ENCODE results near the gene RELT. TPM values are rescaled to one million over a fixed set of nuclear protein-coding genes. Genes with fewer than 3 reads are reported as not detected.

Gene RELT
- total and polyA plus RNA-seq, 2 of the 13 experiments (the other 11 are each of a cell fraction or from before 2014, with no cell fraction given), result 2.5 to 4.7 TPM

DNA sequence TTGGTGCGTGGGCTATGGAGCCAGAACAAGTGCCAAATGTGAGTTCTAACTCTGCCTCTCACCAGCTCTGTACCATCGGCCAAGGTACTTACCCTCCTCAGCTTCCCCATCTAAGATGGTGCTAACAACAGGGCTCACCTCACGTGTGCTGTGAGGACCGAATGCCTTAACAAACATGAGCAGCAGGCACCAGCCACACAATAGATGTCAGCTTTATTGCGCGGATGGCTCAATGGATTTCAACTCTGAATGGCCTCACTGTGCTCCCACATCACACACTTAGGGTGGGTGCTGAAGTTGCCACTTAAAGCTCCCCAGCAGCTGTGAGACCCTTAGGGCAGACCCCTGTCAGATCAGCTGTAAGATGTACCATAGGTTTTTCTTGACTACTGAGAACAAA, 24.1 kb downstream of the RELT start (continued):
- TF ChIP-seq, protein P1, sequence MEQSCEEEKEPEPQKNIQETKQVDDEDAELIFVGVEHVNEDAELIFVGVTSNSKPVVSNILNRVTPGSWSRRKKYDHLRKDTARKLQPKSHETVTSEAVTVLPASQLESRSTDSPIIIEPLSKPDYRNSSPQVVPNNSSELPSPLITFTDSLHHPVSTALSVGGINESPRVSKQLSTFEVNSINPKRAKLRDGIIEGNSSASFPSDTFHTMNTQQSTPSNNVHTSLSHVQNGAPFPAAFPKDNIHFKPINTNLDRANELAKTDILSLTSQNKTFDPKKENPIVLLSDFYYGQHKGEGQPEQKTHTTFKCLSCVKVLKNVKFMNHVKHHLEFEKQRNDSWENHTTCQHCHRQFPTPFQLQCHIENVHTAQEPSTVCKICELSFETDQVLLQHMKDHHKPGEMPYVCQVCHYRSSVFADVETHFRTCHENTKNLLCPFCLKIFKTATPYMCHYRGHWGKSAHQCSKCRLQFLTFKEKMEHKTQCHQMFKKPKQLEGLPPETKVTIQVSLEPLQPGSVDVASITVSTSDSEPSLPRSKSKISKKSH (CRISPR knock-in tag; IDR thresholded peaks at IDR 0.05; ENCODE audit: borderline replicate concordance), result no peak
- TF ChIP-seq ZNF264 (CRISPR knock-in tag; IDR thresholded peaks at IDR 0.05) (no peak), ZNF775 (CRISPR knock-in tag; IDR thresholded peaks at IDR 0.05; ENCODE audit: borderline replicate concordance) (no peak), CHD4 (IDR thresholded peaks at IDR 0.05; ENCODE audit: borderline replicate concordance, low read length) (no peak), PHF20 (CRISPR knock-in tag; IDR thresholded peaks at IDR 0.05) (no peak), ZFY (CRISPR knock-in tag; IDR thresholded peaks at IDR 0.05) (no peak), CHD2 (IDR thresholded peaks at IDR 0.05; ENCODE audit: low read depth, low read length) (no peak), RFX5 (IDR thresholded peaks at IDR 0.05; ENCODE audit: low read depth, low read length) (no peak), FOSL2 (CRISPR knock-in tag; IDR thresholded peaks at IDR 0.05) (no peak)
- TF ChIP-seq, protein P2, sequence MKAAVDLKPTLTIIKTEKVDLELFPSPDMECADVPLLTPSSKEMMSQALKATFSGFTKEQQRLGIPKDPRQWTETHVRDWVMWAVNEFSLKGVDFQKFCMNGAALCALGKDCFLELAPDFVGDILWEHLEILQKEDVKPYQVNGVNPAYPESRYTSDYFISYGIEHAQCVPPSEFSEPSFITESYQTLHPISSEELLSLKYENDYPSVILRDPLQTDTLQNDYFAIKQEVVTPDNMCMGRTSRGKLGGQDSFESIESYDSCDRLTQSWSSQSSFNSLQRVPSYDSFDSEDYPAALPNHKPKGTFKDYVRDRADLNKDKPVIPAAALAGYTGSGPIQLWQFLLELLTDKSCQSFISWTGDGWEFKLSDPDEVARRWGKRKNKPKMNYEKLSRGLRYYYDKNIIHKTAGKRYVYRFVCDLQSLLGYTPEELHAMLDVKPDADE (CRISPR knock-in tag; IDR thresholded peaks at IDR 0.05), result no peak
- TF ChIP-seq, protein P3, sequence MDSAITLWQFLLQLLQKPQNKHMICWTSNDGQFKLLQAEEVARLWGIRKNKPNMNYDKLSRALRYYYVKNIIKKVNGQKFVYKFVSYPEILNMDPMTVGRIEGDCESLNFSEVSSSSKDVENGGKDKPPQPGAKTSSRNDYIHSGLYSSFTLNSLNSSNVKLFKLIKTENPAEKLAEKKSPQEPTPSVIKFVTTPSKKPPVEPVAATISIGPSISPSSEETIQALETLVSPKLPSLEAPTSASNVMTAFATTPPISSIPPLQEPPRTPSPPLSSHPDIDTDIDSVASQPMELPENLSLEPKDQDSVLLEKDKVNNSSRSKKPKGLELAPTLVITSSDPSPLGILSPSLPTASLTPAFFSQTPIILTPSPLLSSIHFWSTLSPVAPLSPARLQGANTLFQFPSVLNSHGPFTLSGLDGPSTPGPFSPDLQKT (CRISPR knock-in tag; IDR thresholded peaks at IDR 0.05; ENCODE audit: borderline replicate concordance), result no peak
- TF ChIP-seq, protein P4, sequence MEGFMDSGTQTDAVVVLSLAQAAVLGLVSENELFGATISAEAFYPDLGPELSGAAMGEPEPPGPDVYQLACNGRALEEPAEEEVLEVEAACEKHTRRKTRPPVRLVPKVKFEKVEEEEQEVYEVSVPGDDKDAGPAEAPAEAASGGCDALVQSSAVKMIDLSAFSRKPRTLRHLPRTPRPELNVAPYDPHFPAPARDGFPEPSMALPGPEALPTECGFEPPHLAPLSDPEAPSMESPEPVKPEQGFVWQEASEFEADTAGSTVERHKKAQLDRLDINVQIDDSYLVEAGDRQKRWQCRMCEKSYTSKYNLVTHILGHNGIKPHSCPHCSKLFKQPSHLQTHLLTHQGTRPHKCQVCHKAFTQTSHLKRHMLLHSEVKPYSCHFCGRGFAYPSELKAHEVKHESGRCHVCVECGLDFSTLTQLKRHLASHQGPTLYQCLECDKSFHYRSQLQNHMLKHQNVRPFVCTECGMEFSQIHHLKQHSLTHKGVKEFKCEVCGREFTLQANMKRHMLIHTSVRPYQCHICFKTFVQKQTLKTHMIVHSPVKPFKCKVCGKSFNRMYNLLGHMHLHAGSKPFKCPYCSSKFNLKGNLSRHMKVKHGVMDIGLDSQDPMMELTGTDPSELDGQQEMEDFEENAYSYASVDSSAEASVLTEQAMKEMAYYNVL (CRISPR knock-in tag; IDR thresholded peaks at IDR 0.05; ENCODE audit: borderline replicate concordance), result no peak
